Renal cortical epithelial cell (primary cell): ENCODE data around the gene TEAD1. TPM values are rescaled to one million over a fixed set of nuclear protein-coding genes. Genes with fewer than 3 reads are reported as not detected.

ENCODE experiments used
- DNase-seq: peaks from one replicate; pipeline ENCODE4 v3.0.0-alpha.2; 2011; ENCODE audit warnings: low read depth
- total RNA-seq: library from RNA; depleted of rRNA; stranded (reverse); fragments of >200 nt; gene quantifications from 2 replicates; pipeline ENCODE4 v1.2.3, GENCODE V29; 2014

The TEAD1 gene
- total RNA-seq, 1 donor from 2014 or later, result 170 TPM

DNA sequence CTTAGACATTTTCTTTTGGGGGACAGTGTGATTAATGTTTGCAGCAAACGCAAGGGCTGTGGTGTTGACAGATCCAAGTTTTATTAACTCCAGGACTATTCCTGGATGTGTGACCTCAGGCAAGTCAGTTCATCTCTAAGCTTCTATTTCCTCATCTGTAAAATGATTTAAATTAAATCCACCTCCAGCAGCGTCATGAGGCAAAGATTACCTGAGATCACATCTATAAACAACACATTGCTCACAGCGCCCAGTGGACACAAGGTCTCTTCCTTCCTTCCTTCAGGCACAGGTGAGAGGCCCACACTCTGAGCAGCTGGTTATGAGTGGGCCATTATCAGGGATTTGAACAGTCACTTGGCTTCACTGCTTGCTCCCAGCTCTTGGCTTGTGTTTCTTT, 223.6 kb downstream of the TEAD1 start:
- DNase-seq, result no peak

- peak; percentile 96 for DNase-seq
These were observed 226.3 kb downstream of the TEAD1 start for GRCh38 chr11:12900496-12900895.

DNA sequence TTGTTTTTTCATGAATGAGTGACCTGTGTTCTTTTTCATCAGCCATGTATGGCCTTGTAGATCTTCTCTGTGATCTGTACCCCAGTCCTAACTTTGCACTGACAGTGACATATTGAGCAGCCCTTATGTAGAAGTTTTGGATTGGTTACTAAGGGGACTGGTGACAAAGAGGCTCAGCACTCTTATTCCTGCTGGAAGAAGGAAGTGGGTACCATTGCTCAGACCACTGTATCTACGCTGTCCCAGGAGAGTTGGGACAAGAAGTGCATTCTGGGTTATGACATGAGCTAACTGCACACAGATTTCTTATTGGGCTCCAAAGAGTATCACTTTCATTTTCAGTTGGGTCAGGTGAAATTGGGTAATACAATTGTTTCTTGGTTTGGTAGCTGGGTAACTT, 227.1 kb downstream of the TEAD1 start:
- peak; percentile 25 for DNase-seq

DNA sequence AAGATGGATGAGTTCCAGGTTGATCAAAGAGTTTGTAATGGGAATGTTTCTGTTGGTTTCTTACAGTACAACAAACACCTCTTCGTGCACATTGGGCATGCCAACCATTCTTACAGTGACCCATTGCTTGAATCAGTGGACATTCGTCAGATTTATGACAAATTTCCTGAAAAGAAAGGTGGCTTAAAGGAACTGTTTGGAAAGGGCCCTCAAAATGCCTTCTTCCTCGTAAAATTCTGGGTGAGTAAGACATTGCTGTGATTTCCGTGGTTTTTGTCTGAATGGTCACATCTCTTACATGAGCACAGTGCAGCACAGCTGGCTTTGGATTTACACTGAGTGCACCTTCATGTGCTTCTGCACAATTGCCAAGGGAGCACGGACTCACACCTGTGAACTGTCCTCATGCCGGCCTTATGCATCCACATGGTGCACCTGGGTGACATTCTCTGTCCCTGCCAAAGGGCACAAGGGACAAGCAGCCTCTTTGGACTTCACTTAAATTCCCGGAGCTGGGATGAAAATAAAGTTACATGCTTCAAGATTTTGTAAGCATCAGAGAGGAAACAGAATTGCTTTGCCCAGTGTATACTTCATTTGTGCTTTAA, 227.8 kb downstream of the TEAD1 start:
- DNase-seq, result peak; percentile 23

GRCh38 chr11:12902791-12903486, 228.7 kb downstream of the TEAD1 start:
- DNase-seq, result no peak

GRCh38 chr11:12905435-12905834, 231.2 kb downstream of the TEAD1 start:
- DNase-seq, result no peak

- DNase-seq, result no peak
These were observed 232.3 kb downstream of the TEAD1 start for GRCh38 chr11:12906501-12906900.

DNA sequence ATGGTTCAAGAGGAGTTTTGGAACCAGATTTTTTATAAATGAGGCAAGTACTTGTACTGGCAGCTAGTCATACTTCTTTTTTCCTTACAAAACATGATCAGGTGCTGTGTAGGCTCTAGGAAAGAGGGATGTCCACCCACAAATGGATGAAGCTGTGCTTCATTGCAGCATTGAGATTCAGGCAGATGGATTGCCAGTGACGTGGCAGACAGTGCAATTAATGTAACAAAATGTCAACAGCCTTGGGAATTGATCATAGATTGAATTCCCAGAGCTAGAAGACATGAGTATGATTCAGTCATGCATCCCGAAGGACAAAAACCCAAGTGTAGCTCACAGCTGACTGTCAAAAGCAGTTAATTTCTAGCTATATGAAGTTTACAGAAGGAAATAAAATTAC, 235.7 kb downstream of the TEAD1 start:
- no peak for DNase-seq

DNA sequence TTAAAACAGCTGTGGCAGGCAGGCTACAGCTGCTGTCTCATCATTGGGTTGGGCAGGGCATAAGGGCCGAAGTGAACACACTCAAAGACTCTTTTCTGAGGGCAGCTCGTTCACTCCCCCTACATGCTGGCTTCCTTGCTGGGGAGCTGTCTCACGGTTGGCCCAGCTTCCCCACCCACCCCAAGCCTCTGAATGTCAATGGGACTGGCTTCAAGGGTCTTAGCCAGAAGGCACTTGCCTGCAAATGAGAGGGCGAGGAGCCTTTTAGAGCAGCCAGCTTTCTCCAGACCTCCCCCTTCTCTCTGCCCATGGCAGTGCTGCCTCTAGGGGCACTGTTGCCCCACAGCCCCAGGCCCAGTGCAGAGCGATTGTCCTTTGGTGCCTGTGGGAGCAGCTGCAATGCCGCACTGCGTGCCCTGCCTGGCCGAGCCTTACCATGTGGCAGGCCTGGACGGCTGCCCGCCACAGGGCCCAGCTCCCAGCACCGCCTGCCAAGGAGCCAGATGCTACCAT, 240.2 kb downstream of the TEAD1 start:
- DNase-seq, result no peak

DNA sequence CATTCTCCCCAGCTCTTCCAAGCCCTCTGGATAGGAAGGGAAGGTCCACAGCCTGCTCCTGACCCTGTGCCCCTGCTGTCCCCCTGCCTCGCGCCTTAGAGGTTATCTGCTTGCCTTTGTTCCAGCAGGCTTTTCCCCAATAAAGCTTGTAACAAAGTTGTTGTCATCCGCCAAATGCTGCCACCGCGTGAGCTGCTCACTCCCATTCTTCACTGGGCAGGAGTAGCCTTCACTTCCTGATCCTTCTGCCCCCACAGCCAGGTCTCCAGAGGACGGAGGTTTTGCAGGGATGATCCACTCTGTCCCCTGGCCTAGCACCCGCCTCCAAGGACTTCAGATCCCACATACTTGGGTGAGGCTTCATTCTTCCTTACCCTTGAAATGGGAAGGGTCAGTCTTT, 240.9 kb downstream of the TEAD1 start:
- DNase-seq, result no peak

- no peak for DNase-seq
These were observed 243.6 kb downstream of the TEAD1 start for GRCh38 chr11:12917822-12918221.

DNA sequence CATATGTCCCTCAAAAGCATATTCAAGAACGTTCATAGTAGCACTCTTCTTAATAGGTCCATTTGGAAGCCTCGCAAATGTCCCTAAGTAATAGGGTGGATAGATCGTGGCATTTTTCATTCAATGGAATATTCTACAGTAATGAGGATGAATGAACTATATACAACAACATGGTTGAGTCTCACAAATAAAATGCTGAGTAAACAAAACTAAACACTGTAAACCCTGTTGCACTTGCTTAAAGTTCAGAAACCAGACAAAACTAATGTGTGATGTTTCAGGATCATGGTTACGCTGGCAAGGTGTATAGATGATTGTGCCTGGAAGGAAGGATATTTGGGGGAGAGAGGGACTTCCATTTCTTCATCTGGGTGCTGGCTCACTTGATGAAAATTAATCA, 244.4 kb downstream of the TEAD1 start:
- no peak for DNase-seq

GRCh38 chr11:12922418-12922817, 248.2 kb downstream of the TEAD1 start:
- DNase-seq, result peak; percentile 34

- no peak for DNase-seq
These were observed 248.8 kb downstream of the TEAD1 start for GRCh38 chr11:12922980-12923507.

DNA sequence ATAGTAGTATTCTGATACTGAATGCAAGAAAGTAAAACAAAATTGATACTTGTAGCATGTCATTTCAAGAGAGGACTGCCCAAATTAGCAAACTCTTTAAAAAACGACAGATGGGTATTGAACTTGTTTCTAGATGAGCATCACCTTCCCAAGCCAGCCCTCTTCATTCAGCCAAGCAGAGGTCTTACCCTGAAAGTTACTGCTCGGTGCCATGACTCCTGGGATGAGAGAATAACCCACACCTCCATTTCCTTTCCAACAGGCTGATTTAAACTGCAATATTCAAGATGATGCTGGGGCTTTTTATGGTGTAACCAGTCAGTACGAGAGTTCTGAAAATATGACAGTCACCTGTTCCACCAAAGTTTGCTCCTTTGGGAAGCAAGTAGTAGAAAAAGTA, 250.4 kb downstream of the TEAD1 start:
- no peak for DNase-seq

DNA sequence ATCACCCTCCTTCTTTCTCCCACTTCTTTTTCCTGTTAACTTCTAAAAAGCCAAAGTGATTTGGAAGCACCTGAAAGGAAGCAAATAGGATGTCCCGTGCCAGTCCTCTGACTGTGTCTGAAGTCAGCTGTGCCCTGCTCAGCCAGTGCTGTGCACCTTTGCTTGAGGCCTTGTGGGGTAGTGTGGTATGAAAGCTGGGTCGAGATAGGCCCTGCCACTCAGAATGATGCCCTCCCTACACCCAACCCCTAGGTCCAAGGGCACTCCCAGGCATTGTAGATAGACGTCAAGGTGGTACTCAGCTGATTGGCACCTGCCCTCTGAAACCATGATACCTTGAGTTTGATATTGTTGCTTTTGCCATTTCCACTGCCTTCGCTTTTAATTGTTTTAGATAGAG, 251.3 kb downstream of the TEAD1 start:
- DNase-seq, result no peak

DNA sequence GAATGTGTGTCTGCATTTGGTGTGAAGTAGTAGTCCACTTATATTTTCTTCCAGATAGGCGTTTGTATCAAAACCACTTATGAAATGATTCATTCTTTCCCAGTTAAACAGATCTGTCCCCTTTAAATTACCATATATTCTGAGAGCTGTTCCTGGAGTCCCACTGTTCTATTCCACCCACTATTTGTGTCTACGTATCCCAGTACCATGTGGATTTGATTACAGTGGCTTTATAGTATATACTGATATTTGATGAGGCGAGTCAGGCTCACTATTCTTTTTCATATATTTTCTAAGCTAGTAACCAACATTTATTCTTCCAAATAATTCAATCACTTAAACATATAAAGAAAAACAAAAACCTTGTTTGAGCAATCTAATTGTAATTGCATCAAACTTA, 253.0 kb downstream of the TEAD1 start:
- no peak for DNase-seq

DNA sequence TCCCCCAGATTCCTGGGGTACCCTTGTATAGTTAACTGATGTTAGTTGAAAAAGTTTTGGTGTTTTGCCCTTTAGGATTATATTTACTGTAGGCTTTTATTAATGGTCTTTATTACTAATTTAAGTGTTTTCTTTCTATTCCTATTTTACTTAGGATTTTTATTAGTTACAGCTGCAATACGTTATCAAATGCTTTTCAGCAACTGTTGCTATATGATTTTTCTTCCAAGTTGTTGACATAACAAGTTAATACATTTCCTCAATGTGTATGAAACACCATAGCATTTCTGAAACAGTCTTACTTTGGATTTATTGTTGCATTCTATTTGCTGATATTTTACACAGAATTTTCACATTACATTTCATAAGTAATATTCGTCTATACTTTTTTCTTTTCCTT, 253.7 kb downstream of the TEAD1 start:
- DNase-seq, result no peak

DNA sequence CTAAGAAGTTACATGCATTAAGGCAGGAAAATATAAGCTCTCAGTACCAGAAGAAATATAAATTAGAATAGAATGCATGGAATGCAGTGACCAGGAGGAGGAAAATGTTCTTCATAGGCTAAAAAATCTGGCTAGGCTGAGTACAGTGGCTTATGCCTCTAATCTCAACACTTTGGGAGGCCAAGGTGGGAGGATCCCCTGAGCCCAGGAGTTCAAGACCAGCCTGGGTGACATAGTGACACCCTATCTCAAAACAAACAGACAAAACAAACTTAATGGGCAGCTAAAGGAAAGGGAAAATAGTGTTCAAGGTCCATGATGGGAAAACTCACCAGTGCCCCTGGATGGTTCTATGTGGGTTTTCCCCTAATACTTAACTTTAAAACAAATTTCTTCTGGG, 256.6 kb downstream of the TEAD1 start:
- no peak for DNase-seq

GRCh38 chr11:12932485-12932884, 258.3 kb downstream of the TEAD1 start:
- DNase-seq, result no peak

DNA sequence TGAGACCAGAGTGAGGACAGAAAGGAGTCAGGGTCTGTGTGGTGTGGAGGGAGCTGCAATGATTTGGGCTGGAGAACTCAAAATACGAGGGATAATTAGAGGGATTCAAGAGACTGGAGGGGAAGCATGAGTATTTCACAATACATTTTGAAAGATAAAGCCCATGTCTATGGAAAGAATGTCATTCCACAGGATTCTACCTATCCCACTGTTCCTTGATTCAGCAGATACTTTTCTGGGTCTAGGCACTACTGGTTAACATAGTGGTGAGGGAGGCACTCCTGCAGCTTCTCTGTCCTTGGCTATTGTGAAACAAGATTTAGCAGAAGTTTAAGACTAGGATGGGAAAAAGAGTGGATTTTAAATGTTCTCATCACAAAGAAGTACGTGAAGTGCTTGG, 262.0 kb downstream of the TEAD1 start:
- DNase-seq, result no peak

GRCh38 chr11:12938590-12939247, 264.5 kb downstream of the TEAD1 start:
- DNase-seq, result no peak

DNA sequence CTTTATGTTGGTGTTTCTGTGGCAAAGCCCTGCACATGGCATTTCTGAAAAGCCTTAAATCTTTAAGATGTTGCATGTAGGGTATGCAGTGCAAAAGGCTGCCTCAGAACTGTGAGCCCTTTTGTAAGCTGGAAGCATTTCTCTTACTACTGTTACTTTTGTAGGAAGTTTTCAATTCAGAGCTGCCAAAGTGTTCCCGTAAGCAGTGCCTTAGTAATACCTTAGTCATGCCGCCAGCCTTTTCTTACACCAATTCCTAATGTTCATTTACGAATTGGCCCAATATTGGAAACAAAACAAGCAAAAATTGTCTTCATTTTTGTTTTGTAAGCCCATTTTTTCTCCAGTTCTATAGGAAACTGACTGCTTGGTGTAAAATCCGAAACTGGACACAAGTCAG, 267.4 kb downstream of the TEAD1 start:
- DNase-seq, result no peak
